Right lobe of liver (tissue), 6 donors: ENCODE results near the gene MACROD2. TPM values are rescaled to one million over a fixed set of nuclear protein-coding genes. Genes with fewer than 3 reads are reported as not detected.

Source experiments
- ATAC-seq, 4 donors: fragments of 200-7000 bp; cut with Tn5 transposase; one replicate each; pipeline ENCODE4 v1.9.1; 2020; ENCODE audit warnings: mild to moderate bottlenecking in 4 of 4, moderate library complexity in 4 of 4
- DNase-seq, 3 donors: peaks; one replicate each; pipeline ENCODE4 v3.0.0-alpha.2; 2020
- H3K27ac ChIP-seq, 3 donors: fragments of 200-600 bp; one replicate each; pipeline ENCODE4 v1.8.0; 2022
- H3K27me3 ChIP-seq, 2 donors: fragments of 200-600 bp; one replicate each; pipeline ENCODE4 v1.8.0; 2022
- H3K36me3 ChIP-seq, 4 donors: fragments of 200-600 bp; sonication (generic) in 1 of 4; one replicate each; pipeline versions ENCODE4 v1.5.1 to v1.8.0; 2017 to 2022; ENCODE audit warnings: control low read depth in 1 of 4
- H3K4me1 ChIP-seq, 4 donors: fragments of 200-600 bp; sonication (generic) in 1 of 4; one replicate each; pipeline versions ENCODE4 v1.5.1 to v1.8.0; 2017 to 2022; ENCODE audit warnings: control low read depth in 1 of 4
- H3K4me3 ChIP-seq, 3 donors: fragments of 200-600 bp; one replicate each; pipeline ENCODE4 v1.8.0; 2022
- H3K9me3 ChIP-seq, 4 donors: fragments of 200-600 bp; sonication (generic) in 1 of 4; one replicate each; pipeline versions ENCODE4 v1.5.1 to v1.8.0; 2017 to 2022; ENCODE audit warnings: control low read depth in 1 of 4
- POLR2A ChIP-seq: fragments of 450-650 bp; IDR thresholded peaks from one replicate; pipeline ENCODE4 v1.6.1; 2017; ENCODE audit warnings: antibody characterized with exemption, mild to moderate bottlenecking
- WGBS: methylation state at CpG from one replicate; pipeline ENCODE4 v1.1.6; 2018; ENCODE audit warnings: low coverage, low lambda C conversion rate; ENCODE audit not compliant: insufficient coverage; ENCODE audit errors: missing lambda C conversion rate; 5-methylcytosine and 5-hydroxymethylcytosine counted together
- intact Hi-C, 2 donors: fragments of 100-400 bp; cut with DNase I; formaldehyde crosslinking; loops; one replicate each; pipeline versions ENCODE4 v1.11.2 to v1.14.1; 2022
- total RNA-seq, 6 experiments: library from RNA; depleted of rRNA in 2 of 6; stranded (reverse); fragments of >200 nt in 2 of 6; fragmentation: NEBNext Ultra II Directional in 3 of 6; extraction: Animal tissue kit (Norgen Biotek cat#: 25700) in 3 of 6; gene quantifications; one replicate each; pipeline versions ENCODE4 v1.1.0 to v1.2.4, GENCODE V29; 2016 to 2023
- TF ChIP-seq, protein P1 (sequence below), 4 donors: fragments of 200-600 bp in 3 of 4; fragments of 450-650 bp in 1 of 4; IDR thresholded peaks; one replicate each; pipeline versions ENCODE4 v1.5.1 to v1.8.0; 2016 to 2022; ENCODE audit warnings: antibody characterized with exemption in 4 of 4, mild to moderate bottlenecking in 2 of 4
- donor health status: DM: no; HTN: yes; CAD: no.
- donor health status: DM: no; HTN: no; CAD: no.
- donor health status: DM: no; HTN: no; CAD: no.
- donor health status: DM: no; HTN: yes; CAD: no.
- donor health status: DM: no; HTN: yes; CAD: no.

Gene MACROD2
- total RNA-seq, 6 experiments from 2014 or later, result 1.2 to 5.5 (median 3.3) TPM

GRCh38 chr20:14191559-14191958, 196.2 kb downstream of the MACROD2 start:
- H3K4me1 ChIP-seq, result no peaks in the 10 kb centered on the region
- H3K27me3 ChIP-seq, result no peaks in the 10 kb centered on the region
- intact Hi-C loops, result no loop called here
- no peaks in the 10 kb centered on the region for H3K36me3 ChIP-seq
- no peaks in the 10 kb centered on the region for H3K9me3 ChIP-seq
- DNase-seq (no peak), ATAC-seq (peak in 3 of 4 donors; percentile 31 to 67 (median 52))
- no peak overlapping the region for H3K27ac ChIP-seq
- TF ChIP-seq, protein P1, sequence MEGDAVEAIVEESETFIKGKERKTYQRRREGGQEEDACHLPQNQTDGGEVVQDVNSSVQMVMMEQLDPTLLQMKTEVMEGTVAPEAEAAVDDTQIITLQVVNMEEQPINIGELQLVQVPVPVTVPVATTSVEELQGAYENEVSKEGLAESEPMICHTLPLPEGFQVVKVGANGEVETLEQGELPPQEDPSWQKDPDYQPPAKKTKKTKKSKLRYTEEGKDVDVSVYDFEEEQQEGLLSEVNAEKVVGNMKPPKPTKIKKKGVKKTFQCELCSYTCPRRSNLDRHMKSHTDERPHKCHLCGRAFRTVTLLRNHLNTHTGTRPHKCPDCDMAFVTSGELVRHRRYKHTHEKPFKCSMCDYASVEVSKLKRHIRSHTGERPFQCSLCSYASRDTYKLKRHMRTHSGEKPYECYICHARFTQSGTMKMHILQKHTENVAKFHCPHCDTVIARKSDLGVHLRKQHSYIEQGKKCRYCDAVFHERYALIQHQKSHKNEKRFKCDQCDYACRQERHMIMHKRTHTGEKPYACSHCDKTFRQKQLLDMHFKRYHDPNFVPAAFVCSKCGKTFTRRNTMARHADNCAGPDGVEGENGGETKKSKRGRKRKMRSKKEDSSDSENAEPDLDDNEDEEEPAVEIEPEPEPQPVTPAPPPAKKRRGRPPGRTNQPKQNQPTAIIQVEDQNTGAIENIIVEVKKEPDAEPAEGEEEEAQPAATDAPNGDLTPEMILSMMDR (IDR thresholded peaks at IDR 0.05), result no peak
- TF ChIP-seq POLR2A, result no peak
- H3K4me3 ChIP-seq, result no peak overlapping the region

DNA sequence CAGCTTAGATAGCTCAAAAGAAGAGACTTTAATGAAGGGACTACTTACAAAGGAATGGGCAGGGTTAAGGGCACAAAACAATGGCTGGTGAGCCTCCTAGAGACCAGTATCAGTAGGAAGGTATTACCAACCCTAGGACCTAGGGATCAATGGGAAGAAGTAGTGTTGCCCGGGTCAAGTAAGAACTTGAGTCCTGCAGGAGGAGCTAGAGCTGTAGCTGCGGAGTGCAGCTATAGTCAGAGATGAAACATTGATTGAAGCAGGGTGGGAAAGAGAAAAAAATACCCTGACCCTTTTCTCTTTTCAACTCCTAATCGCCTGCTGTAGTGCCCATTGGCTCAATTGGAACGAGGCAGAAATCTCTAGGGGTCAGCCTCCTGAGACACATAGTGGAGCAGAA, 198.1 kb downstream of the MACROD2 start:
- no peak for DNase-seq
- TF ChIP-seq, protein P1 (IDR thresholded peaks at IDR 0.05), result no peak
- no peak for TF ChIP-seq POLR2A
- intact Hi-C loops, result no loop called here

DNA sequence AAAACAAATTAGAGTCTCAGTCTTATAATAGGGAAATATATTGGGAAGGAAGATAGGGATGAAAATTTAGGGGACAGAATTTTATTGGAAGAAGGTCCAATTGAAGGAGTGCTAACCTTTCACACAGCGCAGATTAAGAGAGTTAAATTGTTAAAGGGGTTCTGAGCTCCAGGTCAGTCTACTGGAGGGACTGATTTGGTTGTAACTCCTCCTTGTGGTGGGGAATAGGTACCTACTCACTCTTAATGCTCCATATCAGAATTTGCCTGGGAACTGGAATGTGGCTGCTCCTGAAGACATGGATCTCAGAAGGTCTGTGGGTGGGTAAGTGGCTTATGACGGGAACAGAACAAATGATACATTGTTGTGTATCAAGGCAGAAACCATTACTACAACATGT, 198.6 kb downstream of the MACROD2 start:
- Histone ChIP-seq H3K27ac (no peak overlapping the region), H3K9me3 (no peaks in the 10 kb centered on the region), H3K36me3 (no peaks in the 10 kb centered on the region), H3K4me3 (no peak overlapping the region), H3K4me1 (no peaks in the 10 kb centered on the region), H3K27me3 (no peaks in the 10 kb centered on the region)
- no peak for TF ChIP-seq POLR2A
- TF ChIP-seq, protein P1 (IDR thresholded peaks at IDR 0.05), result peak in 1 of 4 donors; percentile 6
- ATAC-seq, result peak in 1 of 4 donors; percentile 19
- WGBS, result 85% methylated on average over 2 of the region's 2 CpGs
- intact Hi-C loops, result no loop called here
- DNase-seq, result no peak

More for the DNA sequence above, 198.1 kb downstream of the MACROD2 start:
- Histone ChIP-seq H3K9me3 (no peaks in the 10 kb centered on the region), H3K4me1 (no peaks in the 10 kb centered on the region), H3K27ac (no peak overlapping the region), H3K4me3 (no peak overlapping the region), H3K36me3 (no peaks in the 10 kb centered on the region), H3K27me3 (no peaks in the 10 kb centered on the region)
- no peak for ATAC-seq
- WGBS, result 91% methylated on average over 4 of the region's 4 CpGs

DNA sequence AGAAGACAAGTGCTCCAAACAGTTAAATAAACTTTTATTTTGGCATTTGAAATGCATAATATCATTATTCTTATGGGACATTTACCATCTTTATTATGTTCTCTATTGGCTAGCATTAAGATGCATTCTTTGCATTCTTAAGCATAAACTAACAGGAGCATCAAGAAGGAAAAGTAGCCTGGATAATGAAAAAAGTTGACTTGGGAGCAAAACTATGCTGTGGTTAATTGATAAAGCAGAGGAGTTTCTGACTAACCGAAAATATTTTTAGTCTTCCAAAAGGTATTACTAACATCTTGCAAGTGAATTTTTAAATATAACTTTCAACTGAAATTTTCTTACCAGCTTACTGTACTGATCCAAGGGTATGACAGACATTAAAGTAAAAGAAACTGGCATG, 201.8 kb downstream of the MACROD2 start:
- intact Hi-C loops, result no loop called here
- H3K4me1 ChIP-seq, result no peaks in the 10 kb centered on the region
- H3K27ac ChIP-seq, result no peak overlapping the region
- no peaks in the 10 kb centered on the region for H3K27me3 ChIP-seq
- 82% methylated on average over 1 of the region's 1 CpG for WGBS
- ATAC-seq, result no peak
- no peaks in the 10 kb centered on the region for H3K9me3 ChIP-seq
- TF ChIP-seq POLR2A, result no peak
- TF ChIP-seq, protein P1 (IDR thresholded peaks at IDR 0.05), result no peak
- no peak overlapping the region for H3K4me3 ChIP-seq
- no peaks in the 10 kb centered on the region for H3K36me3 ChIP-seq
- DNase-seq, result no peak

- no peak for ATAC-seq
- H3K9me3 ChIP-seq, result no peaks in the 10 kb centered on the region
- H3K4me3 ChIP-seq, result no peak overlapping the region
- DNase-seq, result no peak
- 100% methylated on average over 3 of the region's 3 CpGs for WGBS
- no peaks in the 10 kb centered on the region for H3K27me3 ChIP-seq
- intact Hi-C loops, result no loop called here
- H3K36me3 ChIP-seq, result no peaks in the 10 kb centered on the region
- no peaks in the 10 kb centered on the region for H3K4me1 ChIP-seq
- TF ChIP-seq, protein P1 (IDR thresholded peaks at IDR 0.05), result no peak
- no peak for TF ChIP-seq POLR2A
- no peak overlapping the region for H3K27ac ChIP-seq
Measured at GRCh38 chr20:14198416-14198815, 203.1 kb downstream of the MACROD2 start.
